Measurements from ENCODE around the gene ENGASE.

- no peak for TF ChIP-seq CTCF (conservative IDR thresholded peaks at IDR 0.05 in 1 of 2, IDR thresholded peaks at IDR 0.05 in 1 of 2; ENCODE audit: low read depth in 1 of 2, low read length in 2 of 2)
- TF ChIP-seq EZH2 (IDR thresholded peaks at IDR 0.05; ENCODE audit: low read length, missing control alignments) = no peak
Observed at GRCh38 chr17:79095345-79096055, 20.9 kb downstream of the ENGASE start.
